NB4 (cell line): ENCODE results near the gene BICRA.
"Not testable (repeated sequence)": the region's sequence is repeated elsewhere in the genome, so short reads cannot be mapped to it uniquely, and the experiment has no call there.

Experiments
- DNase-seq: peaks from one replicate; pipeline ENCODE4 v3.0.0; 2010; ENCODE audit warnings: low read depth
- H3K4me3 ChIP-seq: one replicate; pipeline ENCODE4 v1.5.1; 2011; ENCODE audit warnings: mild to moderate bottlenecking, low read depth, low read length, moderate library complexity
- CTCF ChIP-seq: IDR thresholded peaks from one replicate; pipeline ENCODE4 v1.5.1; 2012; ENCODE audit warnings: low read depth, low read length
- MAX ChIP-seq: IDR thresholded peaks from 2 replicates; pipeline ENCODE4 v1.6.1; 2011; ENCODE audit warnings: low read depth, low read length
- MYC ChIP-seq: IDR thresholded peaks from 2 replicates; pipeline ENCODE4 v1.6.1; 2011; ENCODE audit warnings: low read depth, low read length
- POLR2A ChIP-seq: IDR thresholded peaks from 2 replicates; pipeline ENCODE4 v1.6.1; 2011; ENCODE audit warnings: mild to moderate bottlenecking; ENCODE audit not compliant: insufficient read length; ENCODE audit errors: extremely low read depth

BICRA gene

GRCh38 chr19:47725759-47726401, 116.9 kb downstream of the BICRA start:
- TF ChIP-seq CTCF, result no peak
- H3K4me3 ChIP-seq, result no peak overlapping the region
- DNase-seq, result peak; percentile 87

- DNase-seq, result peak; percentile 78
- no peak for TF ChIP-seq MAX
- TF ChIP-seq POLR2A, result no peak
- no peak for TF ChIP-seq CTCF
- no peak for TF ChIP-seq MYC
- no peak overlapping the region for H3K4me3 ChIP-seq
Measured at GRCh38 chr19:47726467-47726866, 117.5 kb downstream of the BICRA start.

- peak; percentile 25 for DNase-seq
- not testable (repeated sequence) for H3K4me3 ChIP-seq
Measured at GRCh38 chr19:47728295-47728694, 119.4 kb downstream of the BICRA start.

- no peak overlapping the region for H3K4me3 ChIP-seq
- TF ChIP-seq MAX (no peak), POLR2A (no peak), CTCF (no peak), MYC (no peak)
- DNase-seq, result peak; percentile 65
Measured at GRCh38 chr19:47729468-47729798, 120.5 kb downstream of the BICRA start.

- TF ChIP-seq POLR2A (no peak), MYC (no peak), CTCF (no peak)
Measured at GRCh38 chr19:47729799-47730520, 121.0 kb downstream of the BICRA start.

GRCh38 chr19:47730521-47730889, 121.6 kb downstream of the BICRA start:
- H3K4me3 ChIP-seq, result no peak overlapping the region
- DNase-seq, result peak; percentile 26
- no peak for TF ChIP-seq MYC
- no peak for TF ChIP-seq CTCF
- TF ChIP-seq POLR2A, result no peak
- no peak for TF ChIP-seq MAX

More at GRCh38 chr19:47729799-47730520, 121.0 kb downstream of the BICRA start:
- no peak overlapping the region for H3K4me3 ChIP-seq
- peak; percentile 85 for DNase-seq
